ENCODE data around the gene RBM4B. TPM values are rescaled to one million over a fixed set of nuclear protein-coding genes. Genes with fewer than 3 reads are reported as not detected.

RBM4B gene
- total and polyA plus RNA-seq, 2 experiments from 2014 or later: 28.0 to 31.0 TPM

- Histone ChIP-seq H3K4me2 (no peak overlapping the region), H3K36me3 (ENCODE audit: insufficient read depth) (peaks cover 56% of the 10 kb centered on the region), H4K20me1 (replicated peaks; ENCODE audit: insufficient read depth) (peaks cover 76% of the 10 kb centered on the region), H3K9me2 (ENCODE audit: insufficient read depth) (no peaks in the 10 kb centered on the region), H3K79me2 (replicated peaks; ENCODE audit: insufficient read depth) (peaks cover 100% of the 10 kb centered on the region), H3K27ac (ENCODE audit: low read depth) (no peak overlapping the region), H2AFZ (no peak overlapping the region), H3K27me3 (ENCODE audit: insufficient read depth) (no peaks in the 10 kb centered on the region), H3K4me3 (no peak overlapping the region), H3F3A (replicated peaks; ENCODE audit: low read depth) (peaks cover 33% of the 10 kb centered on the region), H3K4me1 (ENCODE audit: insufficient read depth) (no peaks in the 10 kb centered on the region)
- Mint-ChIP-seq H3K27ac (no peak overlapping the region), H3K4me1 (no peaks in the 10 kb centered on the region), H3K27me3 (ENCODE audit: insufficient read depth, low read depth, poor library complexity) (peaks cover 9% of the 10 kb centered on the region), H3K9me3 (no peaks in the 10 kb centered on the region), H3K4me3 (no peak overlapping the region), H3K36me3 (ENCODE audit: low read depth) (peaks cover 86% of the 10 kb centered on the region)
- ATAC-seq (no peak), DNase-seq (ENCODE audit: low spot score) (no peak)
- TF ChIP-seq ETS1 (IDR thresholded peaks at IDR 0.05) (no peak), ZNF331 (CRISPR knock-in tag; IDR thresholded peaks at IDR 0.05; ENCODE audit: low read depth) (no peak), CTCF (conservative IDR thresholded peaks at IDR 0.05; ENCODE audit: low read depth in 2 of 2) (no peak), JUNB (IDR thresholded peaks at IDR 0.05; ENCODE audit: unreplicated experiment) (no peak), REST (IDR thresholded peaks at IDR 0.05; ENCODE audit: unreplicated experiment) (no peak), ZNF462 (CRISPR knock-in tag; IDR thresholded peaks at IDR 0.05) (no peak), POLR2AphosphoS5 (IDR thresholded peaks at IDR 0.05; ENCODE audit: low read depth) (no peak), ZNF114 (CRISPR knock-in tag; IDR thresholded peaks at IDR 0.05) (no peak), EZH2 (IDR thresholded peaks at IDR 0.05; ENCODE audit: low read depth, unreplicated experiment) (no peak), CREB1 (CRISPR knock-in tag; IDR thresholded peaks at IDR 0.05; ENCODE audit: low read depth) (no peak)
These were observed 48.3 kb downstream of the RBM4B start for GRCh38 chr11:66629356-66629755.
